ENCODE data around the gene PLPP4.

DNA sequence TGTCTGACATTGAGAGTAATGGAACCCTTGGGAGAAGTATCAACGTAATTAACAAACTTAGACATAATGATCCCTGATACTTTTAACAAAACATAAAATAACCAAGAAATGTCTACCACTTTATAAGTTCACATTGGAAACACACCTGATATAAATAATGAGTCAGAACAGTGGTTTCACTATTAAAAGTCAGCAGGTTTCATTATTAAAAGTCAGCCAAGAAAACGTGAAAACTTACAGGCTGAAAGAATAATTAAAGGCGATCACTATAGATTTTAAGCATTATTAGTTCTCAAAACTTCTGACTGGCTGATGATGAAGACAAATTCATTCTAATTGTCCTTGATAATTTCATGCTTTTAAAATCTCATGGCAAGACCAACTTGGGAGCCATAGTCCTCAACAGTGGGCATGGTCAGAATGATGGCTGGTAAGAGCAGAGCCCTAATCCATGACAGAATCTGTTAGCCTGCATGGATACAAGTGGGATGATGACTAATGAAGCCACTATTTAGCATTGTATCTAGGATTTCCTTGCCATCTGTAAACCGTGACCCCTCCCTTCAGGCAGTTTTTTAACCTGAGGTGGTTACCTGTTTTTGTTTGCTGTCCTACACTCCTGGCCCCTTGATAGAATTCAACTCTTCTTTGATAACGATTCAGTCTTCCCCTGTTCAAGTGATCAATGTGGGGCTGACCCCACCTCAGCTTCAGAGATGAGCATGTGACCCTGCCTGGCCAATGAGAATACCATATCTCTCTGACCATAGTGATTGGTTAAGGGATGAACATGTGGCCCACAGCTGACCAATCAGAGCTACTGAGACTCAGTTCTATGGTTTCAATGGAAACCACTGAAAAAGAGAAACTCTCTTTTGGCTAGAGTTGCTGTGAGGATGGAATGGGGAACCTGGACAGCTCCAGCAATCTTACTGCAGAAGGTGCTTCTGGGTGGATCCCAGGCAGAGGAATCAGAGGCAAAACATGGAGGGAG, 151.0 kb downstream of the PLPP4 start:
- TF ChIP-seq JUNB (CRISPR knock-in tag; IDR thresholded peaks at IDR 0.05; ENCODE audit: borderline replicate concordance) (no peak), ONECUT2 (CRISPR knock-in tag; IDR thresholded peaks at IDR 0.05) (no peak), ZNF777 (CRISPR knock-in tag; IDR thresholded peaks at IDR 0.05) (no peak), ZNF816 (CRISPR knock-in tag; IDR thresholded peaks at IDR 0.05; ENCODE audit: borderline replicate concordance) (no peak), CTCF (CRISPR knock-in tag; IDR thresholded peaks at IDR 0.05) (no peak), ZNF124 (CRISPR knock-in tag; IDR thresholded peaks at IDR 0.05) (no peak), EZH2 (conservative IDR thresholded peaks at IDR 0.05; ENCODE audit: low read depth, low read length) (no peak), TAF1 (CRISPR knock-in tag; IDR thresholded peaks at IDR 0.05) (no peak), SIN3B (IDR thresholded peaks at IDR 0.05; ENCODE audit: low read length) (no peak), NR0B2 (CRISPR knock-in tag; IDR thresholded peaks at IDR 0.05) (no peak), HCFC1 (IDR thresholded peaks at IDR 0.05; ENCODE audit: low read depth, low read length) (no peak)
- TF ChIP-seq, protein P1, sequence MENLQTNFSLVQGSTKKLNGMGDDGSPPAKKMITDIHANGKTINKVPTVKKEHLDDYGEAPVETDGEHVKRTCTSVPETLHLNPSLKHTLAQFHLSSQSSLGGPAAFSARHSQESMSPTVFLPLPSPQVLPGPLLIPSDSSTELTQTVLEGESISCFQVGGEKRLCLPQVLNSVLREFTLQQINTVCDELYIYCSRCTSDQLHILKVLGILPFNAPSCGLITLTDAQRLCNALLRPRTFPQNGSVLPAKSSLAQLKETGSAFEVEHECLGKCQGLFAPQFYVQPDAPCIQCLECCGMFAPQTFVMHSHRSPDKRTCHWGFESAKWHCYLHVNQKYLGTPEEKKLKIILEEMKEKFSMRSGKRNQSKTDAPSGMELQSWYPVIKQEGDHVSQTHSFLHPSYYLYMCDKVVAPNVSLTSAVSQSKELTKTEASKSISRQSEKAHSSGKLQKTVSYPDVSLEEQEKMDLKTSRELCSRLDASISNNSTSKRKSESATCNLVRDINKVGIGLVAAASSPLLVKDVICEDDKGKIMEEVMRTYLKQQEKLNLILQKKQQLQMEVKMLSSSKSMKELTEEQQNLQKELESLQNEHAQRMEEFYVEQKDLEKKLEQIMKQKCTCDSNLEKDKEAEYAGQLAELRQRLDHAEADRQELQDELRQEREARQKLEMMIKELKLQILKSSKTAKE (CRISPR knock-in tag; IDR thresholded peaks at IDR 0.05; ENCODE audit: borderline replicate concordance), result no peak

Data from HepG2 (cell line).